H1 (cell line): ENCODE measurements around the gene COMMD6. TPM values are rescaled to one million over a fixed set of nuclear protein-coding genes. Genes with fewer than 3 reads are reported as not detected.

Experiments
- CTCF ChIA-PET: fragments of 300-600 bp; sonication (Branson Sonifier 250); formaldehyde crosslinking; loops from one replicate; lab custom pipeline; 2021; ENCODE audit not compliant: partially characterized antibody; lab: Charles Lee
- POLR2A ChIA-PET: fragments of 300-600 bp; sonication (Branson Sonifier 250); formaldehyde crosslinking; loops from one replicate; lab custom pipeline; 2021; ENCODE audit warnings: inconsistent platforms; ENCODE audit not compliant: partially characterized antibody; lab: Charles Lee
- DNase-seq, 2 experiments: peaks; one replicate each; pipeline versions ENCODE4 v3.0.0 to v3.0.0-alpha.2; 2010 to 2022; ENCODE audit warnings: low spot score in 2 of 2, low read depth in 1 of 2, mixed read lengths in 1 of 2
- FAIRE-seq: peaks from 2 replicates; lab custom pipeline; 2011; peaks lifted over from hg19 to GRCh38; lab: Jason Lieb, UNC
- H2AFZ ChIP-seq: 2 replicates; pipeline ENCODE4 v1.8.1; 2012; ENCODE audit warnings: low read length, inconsistent platforms
- H2AK5ac ChIP-seq: 2 replicates; pipeline ENCODE4 v1.6.1; 2013; ENCODE audit warnings: low read depth, low read length
- H2BK120ac ChIP-seq: replicated peaks from 2 replicates; pipeline ENCODE3; 2013; ENCODE audit warnings: low read depth, low read length, inconsistent platforms
- H2BK12ac ChIP-seq: 2 replicates; pipeline ENCODE4 v1.6.1; 2013; ENCODE audit warnings: low read depth, low read length
- H2BK15ac ChIP-seq: 2 replicates; pipeline ENCODE4 v1.6.1; 2013; ENCODE audit warnings: low read length
- H2BK20ac ChIP-seq: 2 replicates; pipeline ENCODE4 v1.6.1; 2013; ENCODE audit warnings: low read length
- H2BK5ac ChIP-seq: 2 replicates; pipeline ENCODE4 v1.6.1; 2013; ENCODE audit warnings: low read depth, low read length
- H3K14ac ChIP-seq: 2 replicates; pipeline ENCODE4 v1.6.1; 2013; ENCODE audit warnings: inconsistent platforms; ENCODE audit not compliant: insufficient read length
- H3K18ac ChIP-seq: 2 replicates; pipeline ENCODE4 v1.6.1; 2013; ENCODE audit warnings: low read length; ENCODE audit errors: extremely low read depth
- H3K23ac ChIP-seq: 2 replicates; pipeline ENCODE4 v1.6.1; 2013; ENCODE audit warnings: inconsistent platforms; ENCODE audit not compliant: insufficient read length
- H3K23me2 ChIP-seq: 2 replicates; pipeline ENCODE4 v1.6.1; 2013; ENCODE audit warnings: low read depth, low read length
- H3K27ac ChIP-seq: 2 replicates; pipeline ENCODE4 v1.6.1; 2011; ENCODE audit warnings: low read depth, low read length, inconsistent platforms
- H3K27me3 ChIP-seq, 4 experiments: replicated peaks in 1 of 4; 1 replicate in 1 of 4; 2 replicates in 3 of 4; pipeline versions ENCODE4 v1.6.1 to v1.8.1; 2011 to 2013; ENCODE audit warnings: low read length in 3 of 4, mild to moderate bottlenecking in 3 of 4, inconsistent platforms in 2 of 4, mixed read lengths in 2 of 4, moderate library complexity in 1 of 4; ENCODE audit not compliant: control insufficient read depth in 3 of 4, insufficient read depth in 3 of 4; ENCODE audit errors: extremely low read depth in 1 of 4
- H3K36me3 ChIP-seq, 4 experiments: 2 replicates each; pipeline versions ENCODE4 v1.6.1 to v1.8.1; 2011 to 2013; ENCODE audit warnings: mild to moderate bottlenecking in 4 of 4, low read length in 3 of 4, moderate library complexity in 2 of 4, control low read depth in 1 of 4, inconsistent platforms in 1 of 4; ENCODE audit not compliant: insufficient read depth in 4 of 4, control insufficient read depth in 2 of 4
- H3K4ac ChIP-seq: replicated peaks from 2 replicates; pipeline ENCODE3; 2013; ENCODE audit warnings: low read length, low read depth, mixed read lengths, inconsistent platforms; ENCODE audit not compliant: insufficient read length
- H3K4me1 ChIP-seq, 4 experiments: replicated peaks in 1 of 4; 1 replicate in 1 of 4; 2 replicates in 3 of 4; pipeline versions ENCODE4 v1.6.1 to v1.8.1; 2011 to 2013; ENCODE audit warnings: low read length in 3 of 4, inconsistent platforms in 2 of 4, mixed read lengths in 1 of 4; ENCODE audit not compliant: insufficient read depth in 4 of 4, control insufficient read depth in 3 of 4
- H3K4me2 ChIP-seq, 2 experiments: 2 replicates each; pipeline versions ENCODE4 v1.6.1 to v1.8.1; 2011 to 2013; ENCODE audit warnings: low read depth in 2 of 2, low read length in 2 of 2, control low read depth in 1 of 2, inconsistent platforms in 1 of 2, mild to moderate bottlenecking in 1 of 2; ENCODE audit not compliant: insufficient read depth in 1 of 2
- H3K4me3 ChIP-seq, 4 experiments: fragments of 200-600, 300-600 bp in 1 of 4; sonication (generic), shearing (Covaris generic), sonication (Bioruptor Twin) in 1 of 4; 2 replicates each; pipeline versions ENCODE4 v1.5.1 to v1.8.1; 2011 to 2016; ENCODE audit warnings: low read length in 4 of 4, low read depth in 3 of 4, control low read depth in 2 of 4, inconsistent platforms in 2 of 4, mild to moderate bottlenecking in 2 of 4, mixed read lengths in 1 of 4, moderate library complexity in 1 of 4; ENCODE audit not compliant: insufficient read depth in 2 of 4; ENCODE audit errors: extremely low read depth in 1 of 4
- H3K56ac ChIP-seq: replicated peaks from 2 replicates; pipeline ENCODE3; 2013; ENCODE audit warnings: low read depth, mild to moderate bottlenecking, mixed read lengths, low read length, inconsistent platforms; ENCODE audit not compliant: insufficient read length
- H3K79me1 ChIP-seq: 2 replicates; pipeline ENCODE4 v1.6.1; 2013; ENCODE audit warnings: low read depth, low read length, control low read depth
- H3K79me2 ChIP-seq, 2 experiments: 2 replicates each; pipeline versions ENCODE4 v1.6.1 to v1.8.1; 2012 to 2013; ENCODE audit warnings: low read length in 2 of 2, mild to moderate bottlenecking in 2 of 2, inconsistent platforms in 1 of 2; ENCODE audit not compliant: insufficient read depth in 2 of 2, control insufficient read depth in 1 of 2
- H3K9ac ChIP-seq, 4 experiments: replicated peaks in 1 of 4; 1 replicate in 1 of 4; 2 replicates in 3 of 4; pipeline versions ENCODE4 v1.6.1 to v1.8.1; 2011 to 2013; ENCODE audit warnings: low read depth in 3 of 4, low read length in 3 of 4, control low read depth in 2 of 4, mild to moderate bottlenecking in 2 of 4, moderate library complexity in 2 of 4, inconsistent platforms in 1 of 4; ENCODE audit errors: extremely low read depth in 1 of 4
- H3K9me3 ChIP-seq, 2 experiments: 2 replicates each; pipeline versions ENCODE4 v1.6.1 to v1.8.1; 2012 to 2013; ENCODE audit warnings: mild to moderate bottlenecking in 2 of 2, moderate library complexity in 2 of 2, control low read depth in 1 of 2, inconsistent platforms in 1 of 2, low read depth in 1 of 2, low read length in 1 of 2, mixed read lengths in 1 of 2; ENCODE audit not compliant: insufficient read depth in 2 of 2
- H4K20me1 ChIP-seq, 2 experiments: replicated peaks in 1 of 2; 2 replicates each; pipeline versions ENCODE3 to v1.8.1; 2011 to 2013; ENCODE audit warnings: inconsistent platforms in 2 of 2, low read length in 2 of 2, mild to moderate bottlenecking in 1 of 2; ENCODE audit not compliant: insufficient read depth in 2 of 2, control insufficient read depth in 1 of 2
- H4K5ac ChIP-seq: 2 replicates; pipeline ENCODE4 v1.6.1; 2013; ENCODE audit warnings: low read length, low read depth, mixed read lengths, inconsistent platforms; ENCODE audit not compliant: insufficient read length
- H4K8ac ChIP-seq: 2 replicates; pipeline ENCODE4 v1.8.0; 2013; ENCODE audit warnings: mild to moderate bottlenecking, moderate library complexity, low read length, inconsistent platforms; ENCODE audit not compliant: insufficient read depth; ENCODE audit errors: extremely low read depth
- H4K91ac ChIP-seq: replicated peaks from 2 replicates; pipeline ENCODE3; 2013; ENCODE audit warnings: low read length, mixed read lengths, inconsistent platforms; ENCODE audit not compliant: insufficient read length
- ASH2L ChIP-seq: fragments of 200-600, 300-600 bp; sonication (generic); IDR thresholded peaks from one replicate; pipeline ENCODE4 v1.7.1; 2017; ENCODE audit warnings: low read length
- ATF2 ChIP-seq: IDR thresholded peaks from 2 replicates; pipeline ENCODE4 v1.6.1; 2012; ENCODE audit warnings: low read length, inconsistent platforms
- CBX5 ChIP-seq: fragments of 300-800, 300-1000 bp; sonication (generic); IDR thresholded peaks from 2 replicates; pipeline ENCODE4 v1.7.1; 2016; ENCODE audit warnings: antibody characterized with exemption, low read length, low read depth
- E2F6 ChIP-seq: IDR thresholded peaks from 2 replicates; pipeline ENCODE4 v1.6.1; 2012; ENCODE audit warnings: inconsistent platforms
- HDAC6 ChIP-seq: IDR thresholded peaks from one replicate; pipeline ENCODE4 v1.7.1; 2012; ENCODE audit warnings: low read depth, mild to moderate bottlenecking, inconsistent platforms, low read length, moderate library complexity
- KDM4A ChIP-seq: IDR thresholded peaks from one replicate; pipeline ENCODE4 v1.7.1; 2012; ENCODE audit warnings: low read depth, mild to moderate bottlenecking, moderate library complexity, low read length, inconsistent platforms; ENCODE audit not compliant: severe bottlenecking
- SIX5 ChIP-seq: IDR thresholded peaks from 2 replicates; pipeline ENCODE4 v1.6.1; 2011; ENCODE audit warnings: mild to moderate bottlenecking, low read depth, low read length
- YY1 ChIP-seq: IDR thresholded peaks from 2 replicates; pipeline ENCODE4 v1.6.1; 2011; ENCODE audit warnings: low read depth, mild to moderate bottlenecking, low read length
- WGBS, 2 experiments: shearing (Covaris generic) in 1 of 2; methylation state at CpG; one replicate each; pipeline versions ENCODE4 v1.1.6 to v1.1.7; 2013 to 2015; ENCODE audit warnings: low lambda C conversion rate in 2 of 2, mixed read lengths in 2 of 2, inconsistent platforms in 1 of 2, low coverage in 1 of 2, missing lambda C conversion rate in 1 of 2; ENCODE audit not compliant: insufficient replicate concordance in 2 of 2, insufficient coverage in 1 of 2, insufficient read length in 1 of 2; ENCODE audit errors: extremely low coverage in 1 of 2, missing lambda C conversion rate in 1 of 2; 5-methylcytosine and 5-hydroxymethylcytosine counted together
- polyA plus RNA-seq, 7 experiments: library from polyadenylated mRNA; depleted of rRNA in 3 of 7; stranded (reverse) in 5 of 7; unstranded in 2 of 7; fragments of >200 nt in 5 of 7; fragments of 200-250 nt in 2 of 7; gene quantifications; 1 replicate in 5 of 7; 2 replicates in 1 of 7; 4 replicates in 1 of 7; pipeline versions ENCODE4 v1.2.1 to v1.2.3, GENCODE V29; 2011 to 2013; ENCODE audit warnings: missing spikeins in 2 of 7, mixed read lengths in 2 of 7
- total RNA-seq: library from RNA; stranded (reverse); fragmentation: NEBNext Ultra II Directional; extraction: Animal tissue kit (Norgen Biotek cat#: 25700); gene quantifications from 2 replicates; pipeline ENCODE4 v1.2.1, GENCODE V29; 2021

The COMMD6 gene
- total and polyA plus RNA-seq, 2 of the 8 experiments (the other 6 are each of a cell fraction or from before 2014, with no cell fraction given) = 53.2 to 122 TPM

GRCh38 chr13:75481176-75482069 is 56.2 kb downstream of the COMMD6 start:
- peaks cover 2 to 6% of the 10 kb centered on the region in 2 experiments for H4K20me1 ChIP-seq
- H2BK5ac ChIP-seq = no peak overlapping the region
- H3K79me2 ChIP-seq = peaks cover 0 to 42% of the 10 kb centered on the region in 2 experiments; a peak in 3 of 4 replicates
- H3K56ac ChIP-seq = no peak overlapping the region
- H4K5ac ChIP-seq = no peak overlapping the region
- H3K4ac ChIP-seq = no peak overlapping the region
- H3K27ac ChIP-seq = no peak overlapping the region
- H3K4me1 ChIP-seq = peaks cover 0 to 7% (median 1%) of the 10 kb centered on the region in 4 experiments; a peak in 2 of 7 replicates
- no peak overlapping the region for H2BK15ac ChIP-seq
- peaks cover 7% of the 10 kb centered on the region for H3K23me2 ChIP-seq
- no peak overlapping the region for H2BK20ac ChIP-seq
- H4K8ac ChIP-seq = peak overlapping the region; percentile 89
- H2AFZ ChIP-seq = peak overlapping the region; percentile 68; the same call in 1 of the 2 replicates
- no peak overlapping the region for H2BK12ac ChIP-seq
- H3K4me3 ChIP-seq = peak overlapping the region; percentile 75 to 90 (median 83)
- H3K27me3 ChIP-seq = no peaks in the 10 kb centered on the region
- peak in 1 of 2 experiments; percentile 86 for DNase-seq
- no peak overlapping the region for H2BK120ac ChIP-seq
- no peak overlapping the region for H2AK5ac ChIP-seq
- peak overlapping the region; percentile 54 to 78 (median 64); a peak in 6 of 7 replicates for H3K9ac ChIP-seq
- 1% methylated on average over 66 of the region's 100 CpGs; no CpG with 5 or more reads in 1 of the 2 experiments for WGBS, 2 experiments
- H3K9me3 ChIP-seq = no peaks in the 10 kb centered on the region
- POLR2A ChIA-PET = interaction anchor here (0.9 to 2.1 kb wide), 8 partner anchors 9 to 1823 kb away, joined by 3 to 6 read pairs (median 4); partner anchors contain the start of gene COMMD6
- FAIRE-seq = no peak
- peaks cover 0 to 2% (median 0%) of the 10 kb centered on the region in 4 experiments; a peak in 1 of 8 replicates for H3K36me3 ChIP-seq
- H4K91ac ChIP-seq = peak overlapping the region; percentile 76
- no peaks in the 10 kb centered on the region for H3K79me1 ChIP-seq
- peak overlapping the region; percentile 88 to 89 for H3K4me2 ChIP-seq
- CTCF ChIA-PET = interaction anchor here (0.7 to 3.8 kb wide), 27 partner anchors 7 to 214 kb away, joined by 3 to 46 read pairs (median 5); no protein-coding TSS in a partner anchor
- no peak overlapping the region; the same call in 1 of the 2 replicates for H3K18ac ChIP-seq
- H3K23ac ChIP-seq = no peak overlapping the region
- H3K14ac ChIP-seq = no peak overlapping the region
- peak; percentile 73 for TF ChIP-seq E2F6
- no peak for TF ChIP-seq YY1
- TF ChIP-seq ATF2 = no peak
- no peak for TF ChIP-seq CBX5
- TF ChIP-seq HDAC6 = no peak
- TF ChIP-seq ASH2L = peak; percentile 89
- peak; percentile 96 for TF ChIP-seq KDM4A
- TF ChIP-seq SIX5 = no peak
